Measurements from ENCODE around the gene ADGRL3.

Gene ADGRL3

GRCh38 chr4:61922766-61923165 is 722.6 kb downstream of the ADGRL3 start:
- H3K4me3 ChIP-seq (replicated peaks; ENCODE audit: low read depth, low read length), result no peak overlapping the region
- TF ChIP-seq, protein P1, sequence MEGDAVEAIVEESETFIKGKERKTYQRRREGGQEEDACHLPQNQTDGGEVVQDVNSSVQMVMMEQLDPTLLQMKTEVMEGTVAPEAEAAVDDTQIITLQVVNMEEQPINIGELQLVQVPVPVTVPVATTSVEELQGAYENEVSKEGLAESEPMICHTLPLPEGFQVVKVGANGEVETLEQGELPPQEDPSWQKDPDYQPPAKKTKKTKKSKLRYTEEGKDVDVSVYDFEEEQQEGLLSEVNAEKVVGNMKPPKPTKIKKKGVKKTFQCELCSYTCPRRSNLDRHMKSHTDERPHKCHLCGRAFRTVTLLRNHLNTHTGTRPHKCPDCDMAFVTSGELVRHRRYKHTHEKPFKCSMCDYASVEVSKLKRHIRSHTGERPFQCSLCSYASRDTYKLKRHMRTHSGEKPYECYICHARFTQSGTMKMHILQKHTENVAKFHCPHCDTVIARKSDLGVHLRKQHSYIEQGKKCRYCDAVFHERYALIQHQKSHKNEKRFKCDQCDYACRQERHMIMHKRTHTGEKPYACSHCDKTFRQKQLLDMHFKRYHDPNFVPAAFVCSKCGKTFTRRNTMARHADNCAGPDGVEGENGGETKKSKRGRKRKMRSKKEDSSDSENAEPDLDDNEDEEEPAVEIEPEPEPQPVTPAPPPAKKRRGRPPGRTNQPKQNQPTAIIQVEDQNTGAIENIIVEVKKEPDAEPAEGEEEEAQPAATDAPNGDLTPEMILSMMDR (IDR thresholded peaks at IDR 0.05; ENCODE audit: low read depth, low read length, missing control alignments), result no peak
- DNase-seq (ENCODE audit: extremely low read depth, low read depth), result no peak

DNA sequence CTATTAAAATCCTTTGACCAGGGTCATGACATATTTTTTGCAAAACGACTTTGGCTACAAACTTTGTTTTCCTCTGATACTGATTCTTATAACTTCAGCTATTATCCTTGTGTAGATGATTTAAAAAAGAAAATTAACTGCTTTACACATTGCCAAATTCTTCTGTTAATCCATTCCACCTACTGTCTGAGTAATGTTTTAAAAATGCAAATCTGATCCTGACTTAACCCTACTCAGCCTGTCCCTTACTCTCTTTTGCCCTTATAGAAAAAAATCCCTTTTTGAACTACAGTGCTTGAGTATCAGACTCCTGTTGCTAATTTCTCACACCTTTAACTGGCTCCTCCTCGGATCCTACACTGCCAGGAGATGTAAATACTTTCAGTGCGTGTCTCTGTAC is 723.1 kb downstream of the ADGRL3 start:
- TF ChIP-seq, protein P1 (IDR thresholded peaks at IDR 0.05; ENCODE audit: low read depth, low read length, missing control alignments), result no peak
- H3K4me3 ChIP-seq (replicated peaks; ENCODE audit: low read depth, low read length), result no peak overlapping the region
- no peak for DNase-seq (ENCODE audit: extremely low read depth, low read depth)

DNA sequence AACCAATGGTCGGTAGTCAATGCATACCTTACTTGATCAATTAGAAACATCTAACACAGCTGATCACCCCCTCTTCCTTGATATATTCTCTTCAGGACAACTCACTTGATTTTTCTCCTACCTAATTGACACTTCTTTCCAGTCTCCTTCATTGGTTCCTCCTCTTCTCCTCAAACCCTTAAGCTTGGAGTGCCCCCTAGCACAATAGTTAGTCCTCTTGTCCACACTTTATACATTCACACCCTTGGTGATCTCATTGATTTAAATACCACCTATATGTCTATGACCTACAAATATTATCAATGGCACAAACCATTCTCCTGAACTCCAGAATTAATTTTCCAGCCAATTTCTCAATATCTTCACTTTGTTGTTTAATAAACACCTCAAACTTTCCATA is 724.0 kb downstream of the ADGRL3 start:
- TF ChIP-seq, protein P1 (IDR thresholded peaks at IDR 0.05; ENCODE audit: low read depth, low read length, missing control alignments), result no peak
- H3K4me3 ChIP-seq (replicated peaks; ENCODE audit: low read depth, low read length), result no peak overlapping the region
- no peak for DNase-seq (ENCODE audit: extremely low read depth, low read depth)

GRCh38 chr4:61933527-61933926 is 733.4 kb downstream of the ADGRL3 start:
- TF ChIP-seq, protein P1 (IDR thresholded peaks at IDR 0.05; ENCODE audit: low read depth, low read length, missing control alignments), result no peak
- no peak overlapping the region for H3K4me3 ChIP-seq (replicated peaks; ENCODE audit: low read depth, low read length)

DNA sequence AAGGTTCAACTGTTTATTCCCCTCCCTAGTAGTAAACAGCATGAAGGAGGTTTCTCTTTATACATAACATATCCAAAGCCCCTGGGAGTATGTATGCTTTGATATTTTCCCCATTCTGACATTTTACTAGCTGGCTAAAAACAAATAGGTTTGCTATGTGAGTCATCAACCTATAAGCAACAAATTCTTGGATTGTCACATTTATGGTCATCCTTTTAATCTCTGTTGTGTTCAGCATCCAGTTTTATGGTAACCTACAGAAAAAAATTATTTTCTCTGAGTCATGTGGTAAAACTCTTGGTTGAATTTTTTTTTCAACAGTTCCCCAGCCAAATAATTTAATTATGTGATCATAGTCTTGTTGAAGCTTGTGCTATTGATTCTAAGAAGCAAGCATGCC is 734.1 kb downstream of the ADGRL3 start:
- no peak overlapping the region for H3K4me3 ChIP-seq (replicated peaks; ENCODE audit: low read depth, low read length)
- no peak for DNase-seq (ENCODE audit: extremely low read depth, low read depth)
- TF ChIP-seq, protein P1 (IDR thresholded peaks at IDR 0.05; ENCODE audit: low read depth, low read length, missing control alignments), result no peak

More at GRCh38 chr4:61933527-61933926, 733.4 kb downstream of the ADGRL3 start:
- no peak for DNase-seq (ENCODE audit: extremely low read depth, low read depth)

DNA sequence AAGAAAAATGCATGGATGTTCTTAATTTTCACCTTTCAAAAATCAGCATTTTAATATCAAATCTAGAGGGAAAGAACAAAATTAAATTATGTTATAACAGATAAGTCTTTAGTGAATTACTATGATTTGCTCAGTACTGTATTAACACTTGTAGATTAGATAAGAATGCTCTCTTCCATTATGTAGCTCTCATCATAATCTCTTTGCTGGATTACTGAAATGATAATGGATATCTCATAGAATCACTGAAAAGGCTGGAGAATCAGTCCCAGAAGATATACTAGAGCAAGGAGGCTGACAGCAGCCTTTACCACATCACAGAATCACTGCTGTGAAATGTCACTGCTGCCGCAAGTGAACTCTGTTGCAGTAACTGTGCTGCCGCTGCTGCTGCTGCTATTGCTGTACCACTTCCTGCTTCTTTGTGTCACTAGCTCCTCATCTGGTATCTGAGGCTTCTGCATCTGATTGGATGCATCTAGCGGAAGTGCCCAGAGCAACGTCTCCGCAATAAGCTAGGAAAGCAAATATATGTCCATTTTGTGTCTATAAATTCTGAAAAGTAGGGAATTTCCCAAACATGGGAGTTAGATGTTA is 738.2 kb downstream of the ADGRL3 start:
- H3K4me3 ChIP-seq (replicated peaks; ENCODE audit: low read depth, low read length), result no peak overlapping the region
- no peak for DNase-seq (ENCODE audit: extremely low read depth, low read depth)
- TF ChIP-seq, protein P1 (IDR thresholded peaks at IDR 0.05; ENCODE audit: low read depth, low read length, missing control alignments), result no peak

GRCh38 chr4:61950625-61951024 is 750.5 kb downstream of the ADGRL3 start:
- DNase-seq (ENCODE audit: extremely low read depth, low read depth), result no peak
- TF ChIP-seq, protein P1 (IDR thresholded peaks at IDR 0.05; ENCODE audit: low read depth, low read length, missing control alignments), result no peak
- no peak overlapping the region for H3K4me3 ChIP-seq (replicated peaks; ENCODE audit: low read depth, low read length)
